Uterus (tissue), 2 donors: ENCODE data around the gene RAPGEF6.

Source experiments
- POLR2A ChIP-seq, 2 donors: fragments of 450-650 bp; IDR thresholded peaks; one replicate each; pipeline ENCODE4 v1.6.1; 2016; ENCODE audit warnings: antibody characterized with exemption in 2 of 2, mild to moderate bottlenecking in 1 of 2, moderate library complexity in 1 of 2
- TF ChIP-seq, protein P1 (sequence below), 4 experiments: fragments of 200-600 bp in 2 of 4; fragments of 450-650 bp in 2 of 4; sonication (generic) in 2 of 4; IDR thresholded peaks; one replicate each; pipeline ENCODE4 v1.5.1; 2016 to 2019; ENCODE audit warnings: antibody characterized with exemption in 4 of 4, mild to moderate bottlenecking in 2 of 4, moderate library complexity in 1 of 4

DNA sequence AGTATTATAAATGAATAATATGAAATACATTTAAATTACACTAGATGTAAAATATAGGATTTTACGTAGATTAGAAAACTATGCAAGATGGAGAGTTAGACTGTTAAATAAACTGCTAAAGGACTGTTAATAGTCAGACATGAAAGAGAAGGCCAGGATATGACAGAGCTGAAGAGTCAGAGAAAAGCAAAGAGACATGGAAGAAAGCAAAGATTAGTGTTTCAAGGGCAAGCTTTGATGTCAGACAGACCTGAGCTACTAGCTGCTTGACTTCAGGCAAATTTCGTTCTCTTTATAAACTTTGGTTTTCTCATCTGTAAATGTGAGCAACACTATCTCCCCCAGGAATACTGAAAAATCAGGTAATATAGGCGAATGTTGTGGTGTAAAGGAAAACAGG is 161.3 kb downstream of the RAPGEF6 start:
- TF ChIP-seq, protein P1, sequence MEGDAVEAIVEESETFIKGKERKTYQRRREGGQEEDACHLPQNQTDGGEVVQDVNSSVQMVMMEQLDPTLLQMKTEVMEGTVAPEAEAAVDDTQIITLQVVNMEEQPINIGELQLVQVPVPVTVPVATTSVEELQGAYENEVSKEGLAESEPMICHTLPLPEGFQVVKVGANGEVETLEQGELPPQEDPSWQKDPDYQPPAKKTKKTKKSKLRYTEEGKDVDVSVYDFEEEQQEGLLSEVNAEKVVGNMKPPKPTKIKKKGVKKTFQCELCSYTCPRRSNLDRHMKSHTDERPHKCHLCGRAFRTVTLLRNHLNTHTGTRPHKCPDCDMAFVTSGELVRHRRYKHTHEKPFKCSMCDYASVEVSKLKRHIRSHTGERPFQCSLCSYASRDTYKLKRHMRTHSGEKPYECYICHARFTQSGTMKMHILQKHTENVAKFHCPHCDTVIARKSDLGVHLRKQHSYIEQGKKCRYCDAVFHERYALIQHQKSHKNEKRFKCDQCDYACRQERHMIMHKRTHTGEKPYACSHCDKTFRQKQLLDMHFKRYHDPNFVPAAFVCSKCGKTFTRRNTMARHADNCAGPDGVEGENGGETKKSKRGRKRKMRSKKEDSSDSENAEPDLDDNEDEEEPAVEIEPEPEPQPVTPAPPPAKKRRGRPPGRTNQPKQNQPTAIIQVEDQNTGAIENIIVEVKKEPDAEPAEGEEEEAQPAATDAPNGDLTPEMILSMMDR (IDR thresholded peaks at IDR 0.05) = no peak
- no peak for TF ChIP-seq POLR2A (IDR thresholded peaks at IDR 0.05)
